Bronchial epithelial cell (primary cell): ENCODE measurements around the gene IFITM5. TPM values are rescaled to one million over a fixed set of nuclear protein-coding genes. Genes with fewer than 3 reads are reported as not detected.

Source experiments
- DNase-seq: peaks from one replicate; pipeline ENCODE4 v3.0.0-alpha.2; 2010; ENCODE audit warnings: low read depth
- FAIRE-seq: peaks from 2 replicates; lab custom pipeline; 2011; peaks lifted over from hg19 to GRCh38; lab: Jason Lieb, UNC
- H3K27me3 ChIP-seq: 2 replicates; pipeline ENCODE4 v1.5.1; 2011; ENCODE audit warnings: low read length; ENCODE audit not compliant: control insufficient read depth, insufficient read depth
- H3K36me3 ChIP-seq: 2 replicates; pipeline ENCODE4 v1.5.1; 2011; ENCODE audit warnings: low read length; ENCODE audit not compliant: control insufficient read depth, insufficient read depth
- H3K4me3 ChIP-seq: 2 replicates; pipeline ENCODE4 v1.5.1; 2011; ENCODE audit warnings: mild to moderate bottlenecking, low read depth, low read length, control low read depth
- total RNA-seq: library from RNA; depleted of rRNA; stranded (reverse); fragments of >200 nt; gene quantifications from 2 replicates; pipeline ENCODE4 v1.2.1, GENCODE V29; 2014
- TF ChIP-seq, protein P1 (sequence below): IDR thresholded peaks from 2 replicates; pipeline ENCODE4 v1.5.1; 2011; ENCODE audit warnings: mild to moderate bottlenecking, moderate library complexity, low read length, control low read depth, inconsistent platforms; ENCODE audit not compliant: insufficient read depth, severe bottlenecking

IFITM5 gene
- total RNA-seq, 1 donor from 2014 or later, result not detected

DNA sequence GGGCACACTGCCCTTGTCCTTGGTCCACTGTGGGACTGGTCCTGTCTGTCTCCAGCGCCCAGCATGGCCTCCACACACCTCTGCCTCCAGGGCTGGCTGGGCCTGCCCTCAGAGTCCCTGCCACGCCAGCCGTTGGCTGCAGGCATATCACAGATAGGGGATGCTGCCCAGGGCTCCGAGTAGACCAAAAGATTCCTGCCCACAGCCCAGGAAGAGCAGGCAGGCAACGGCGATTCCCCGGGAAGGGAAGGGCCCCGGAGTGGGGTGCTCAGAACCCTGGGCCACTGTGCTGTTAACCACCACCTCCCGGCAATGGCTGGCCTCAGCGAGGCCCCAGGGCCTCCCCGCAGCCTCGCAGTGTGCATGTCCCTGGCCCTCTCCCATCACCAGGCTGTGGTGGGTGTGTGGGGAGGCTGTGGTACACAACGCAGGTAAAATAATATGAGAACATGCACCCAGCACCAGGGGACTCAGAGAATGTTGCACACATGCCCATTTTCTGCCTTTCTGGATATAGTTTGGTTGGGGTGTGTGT is 2.2 kb downstream of the IFITM5 start:
- DNase-seq (no peak), FAIRE-seq (no peak)
- Histone ChIP-seq H3K27me3 (peaks cover 12% of the 10 kb centered on the region), H3K4me3 (no peak overlapping the region), H3K36me3 (no peaks in the 10 kb centered on the region)
- TF ChIP-seq, protein P1, sequence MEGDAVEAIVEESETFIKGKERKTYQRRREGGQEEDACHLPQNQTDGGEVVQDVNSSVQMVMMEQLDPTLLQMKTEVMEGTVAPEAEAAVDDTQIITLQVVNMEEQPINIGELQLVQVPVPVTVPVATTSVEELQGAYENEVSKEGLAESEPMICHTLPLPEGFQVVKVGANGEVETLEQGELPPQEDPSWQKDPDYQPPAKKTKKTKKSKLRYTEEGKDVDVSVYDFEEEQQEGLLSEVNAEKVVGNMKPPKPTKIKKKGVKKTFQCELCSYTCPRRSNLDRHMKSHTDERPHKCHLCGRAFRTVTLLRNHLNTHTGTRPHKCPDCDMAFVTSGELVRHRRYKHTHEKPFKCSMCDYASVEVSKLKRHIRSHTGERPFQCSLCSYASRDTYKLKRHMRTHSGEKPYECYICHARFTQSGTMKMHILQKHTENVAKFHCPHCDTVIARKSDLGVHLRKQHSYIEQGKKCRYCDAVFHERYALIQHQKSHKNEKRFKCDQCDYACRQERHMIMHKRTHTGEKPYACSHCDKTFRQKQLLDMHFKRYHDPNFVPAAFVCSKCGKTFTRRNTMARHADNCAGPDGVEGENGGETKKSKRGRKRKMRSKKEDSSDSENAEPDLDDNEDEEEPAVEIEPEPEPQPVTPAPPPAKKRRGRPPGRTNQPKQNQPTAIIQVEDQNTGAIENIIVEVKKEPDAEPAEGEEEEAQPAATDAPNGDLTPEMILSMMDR, result no peak

DNA sequence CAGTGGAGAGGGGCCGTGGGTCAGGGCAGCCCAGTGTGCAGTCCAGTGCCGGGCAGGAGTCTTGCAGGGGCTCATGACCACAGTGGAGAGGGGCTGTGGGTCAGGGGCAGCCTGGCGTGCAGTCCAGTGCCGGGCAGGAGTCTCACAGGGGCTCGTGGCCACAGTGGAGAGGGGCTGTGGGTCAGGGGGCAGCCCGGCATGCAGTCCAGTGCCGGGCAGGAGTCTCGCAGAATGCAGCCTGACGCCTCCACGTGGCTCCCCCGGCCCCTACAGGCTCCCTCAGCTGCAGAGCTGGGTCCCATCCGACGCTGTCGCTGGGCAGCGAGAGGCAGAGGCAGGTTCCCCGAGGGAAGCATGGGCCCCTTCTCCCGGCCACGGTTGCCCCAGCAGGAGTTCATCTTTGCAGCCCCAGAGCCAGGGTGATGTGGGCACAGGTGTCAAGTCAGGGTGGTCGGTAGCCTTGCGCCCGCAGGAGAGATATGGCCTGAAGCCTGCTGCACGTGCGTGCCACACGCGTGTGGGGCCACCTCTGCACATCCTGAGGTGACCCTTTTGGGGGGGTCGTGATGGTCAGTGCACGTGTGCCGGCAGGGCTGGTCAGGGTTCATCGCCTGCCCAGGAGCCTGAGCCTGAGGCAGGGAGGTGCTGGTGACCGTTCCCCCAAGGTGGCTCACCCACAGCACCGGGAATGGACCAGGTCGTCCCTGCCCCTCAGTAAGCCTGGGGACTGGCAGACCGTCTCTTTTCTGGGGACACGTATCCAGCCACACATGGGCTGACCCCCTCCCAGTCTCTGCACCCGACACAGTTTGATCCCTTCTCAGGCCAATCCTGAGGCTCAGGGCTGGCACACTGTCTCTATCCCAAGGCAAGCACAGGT is 2.9 kb downstream of the IFITM5 start:
- no peak overlapping the region for H3K4me3 ChIP-seq
- no peaks in the 10 kb centered on the region for H3K36me3 ChIP-seq
- DNase-seq, result no peak
- TF ChIP-seq, protein P1, result no peak
- no peak for FAIRE-seq
- peaks cover 12% of the 10 kb centered on the region for H3K27me3 ChIP-seq

DNA sequence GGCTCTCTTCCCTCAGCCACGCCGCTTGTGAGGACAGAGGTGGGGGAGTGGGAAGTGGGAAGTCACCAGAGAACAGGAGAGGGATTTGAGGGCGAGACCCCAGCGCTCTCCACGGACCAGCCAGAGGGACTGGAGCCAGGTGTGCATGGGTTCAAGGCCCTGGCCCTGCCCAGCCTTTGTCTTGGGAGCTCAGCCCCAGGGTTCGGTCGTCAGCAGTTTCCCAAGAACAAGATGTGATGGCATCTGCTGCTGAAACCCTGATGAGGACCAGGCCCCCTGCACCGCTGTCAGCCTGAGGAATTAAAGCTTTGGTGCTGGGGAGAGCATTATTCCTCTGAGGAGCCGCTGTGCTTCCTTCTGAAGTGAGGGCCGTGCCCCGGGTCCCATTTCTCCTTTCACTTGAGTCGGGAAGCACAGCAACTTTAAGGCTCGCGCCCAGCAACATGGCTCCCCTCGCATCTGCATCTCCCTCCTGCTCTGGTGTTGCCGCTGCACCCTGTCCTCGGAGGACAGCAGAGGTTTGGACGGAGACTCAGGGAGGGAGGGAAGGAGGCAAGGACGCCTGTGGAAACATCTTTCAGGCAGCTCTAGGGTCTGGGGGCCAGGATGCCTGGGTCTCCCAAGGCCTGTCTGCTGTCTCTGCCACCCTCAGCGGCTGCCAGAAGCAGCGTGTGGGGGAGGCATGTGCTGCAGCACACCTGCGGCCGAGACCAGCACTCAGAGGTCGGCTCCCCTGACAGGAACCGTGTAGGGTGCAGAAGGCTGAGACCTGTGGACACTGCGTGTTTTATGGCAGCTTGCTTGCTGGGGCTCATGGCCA is 3.8 kb downstream of the IFITM5 start:
- peaks cover 12% of the 10 kb centered on the region for H3K27me3 ChIP-seq
- FAIRE-seq (no peak), DNase-seq (no peak)
- no peak overlapping the region for H3K4me3 ChIP-seq
- TF ChIP-seq, protein P1, result no peak
- no peaks in the 10 kb centered on the region for H3K36me3 ChIP-seq

DNA sequence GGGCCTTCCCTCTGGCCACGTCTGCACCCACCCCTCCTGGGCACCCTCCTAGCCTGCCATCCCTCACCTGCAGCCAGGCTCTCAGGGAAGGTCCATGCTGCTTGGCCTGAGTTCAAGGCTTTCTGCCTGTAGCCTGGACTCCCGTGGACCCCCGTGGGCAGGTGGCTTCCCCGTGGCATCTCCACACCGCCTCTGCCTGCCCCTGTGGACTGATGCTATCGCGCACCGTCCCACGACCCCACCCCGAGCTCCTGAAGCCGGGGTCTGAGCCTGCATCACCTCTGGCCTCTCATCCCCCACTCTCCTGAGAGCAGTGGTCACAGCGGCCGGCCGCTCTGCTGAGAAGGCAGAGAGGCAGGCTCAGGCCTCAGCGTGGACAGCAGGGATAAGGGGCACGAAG is 4.5 kb downstream of the IFITM5 start:
- Histone ChIP-seq H3K36me3 (no peaks in the 10 kb centered on the region), H3K27me3 (peaks cover 9% of the 10 kb centered on the region), H3K4me3 (no peak overlapping the region)
- FAIRE-seq (no peak), DNase-seq (no peak)
- TF ChIP-seq, protein P1, result no peak

DNA sequence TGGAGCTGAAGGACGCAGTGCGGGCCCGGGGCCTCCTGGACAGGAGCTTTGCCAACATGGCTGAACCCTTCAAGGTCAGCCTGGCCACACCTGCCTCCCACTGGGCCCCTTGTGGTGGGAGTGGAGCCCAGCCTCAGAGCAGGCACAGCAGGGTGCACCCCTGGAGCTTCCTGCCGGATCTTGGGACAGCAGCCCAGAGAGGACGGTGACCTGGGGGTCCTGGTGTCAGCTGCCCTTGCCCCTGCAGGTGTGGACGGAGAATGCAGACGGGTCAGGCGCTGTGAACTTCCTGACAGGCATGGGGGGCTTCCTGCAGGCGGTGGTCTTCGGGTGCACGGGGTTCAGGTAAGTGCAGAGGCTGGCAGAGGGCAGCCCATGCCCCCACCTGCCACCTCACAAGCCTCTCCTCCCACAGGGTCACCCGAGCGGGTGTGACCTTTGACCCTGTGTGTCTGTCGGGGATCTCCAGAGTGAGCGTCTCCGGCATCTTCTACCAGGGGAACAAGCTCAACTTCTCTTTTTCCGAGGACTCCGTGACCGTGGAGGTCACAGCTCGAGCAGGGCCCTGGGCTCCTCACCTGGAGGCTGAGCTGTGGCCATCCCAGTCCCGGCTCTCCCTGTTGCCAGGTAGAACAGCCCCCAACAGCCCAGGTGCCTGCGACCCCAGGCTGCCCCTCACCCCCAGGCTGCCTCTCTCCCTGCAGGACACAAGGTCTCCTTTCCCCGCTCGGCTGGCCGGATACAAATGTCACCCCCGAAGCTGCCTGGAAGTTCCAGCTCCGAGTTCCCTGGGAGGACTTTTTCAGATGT is 5.3 kb downstream of the IFITM5 start:
- FAIRE-seq, result no peak
- Histone ChIP-seq H3K4me3 (no peak overlapping the region), H3K27me3 (peaks cover 9% of the 10 kb centered on the region), H3K36me3 (no peaks in the 10 kb centered on the region)
- TF ChIP-seq, protein P1, result no peak
- no peak for DNase-seq
